ENCODE measurements around the gene CLN5.

Gene CLN5

DNA sequence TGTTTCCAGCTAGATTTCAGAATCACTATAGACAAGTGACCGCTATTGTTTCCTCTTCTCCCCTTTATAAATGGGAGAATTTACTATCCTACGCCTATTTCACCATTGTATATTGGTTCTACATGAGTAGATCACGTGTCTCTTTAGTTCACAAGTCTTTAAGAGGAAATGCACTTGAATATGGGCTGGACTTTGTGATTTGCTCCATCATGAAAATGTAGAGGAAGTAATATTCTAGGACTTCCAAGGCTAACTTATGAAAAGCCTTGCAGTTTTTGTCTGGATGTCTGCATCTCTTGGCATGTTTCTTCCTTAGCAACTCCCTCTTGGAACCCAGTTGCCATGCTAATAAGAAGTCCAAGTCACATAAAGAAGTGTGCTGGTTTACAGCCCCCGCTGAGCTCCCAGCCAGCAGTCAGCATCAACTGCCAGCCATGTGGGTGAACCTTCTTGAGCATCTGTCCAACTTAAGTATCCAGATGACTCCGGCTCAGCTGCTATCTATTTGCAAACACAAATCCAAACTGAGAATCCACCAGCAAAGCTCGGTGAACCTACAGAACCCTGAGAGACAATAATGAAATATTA is 39.9 kb downstream of the CLN5 start:
- Histone ChIP-seq H3K9me3 (ENCODE audit: control insufficient read depth in 2 of 2, low read length in 2 of 2) (no peaks in the 10 kb centered on the region), H3K36me3 (ENCODE audit: control insufficient read depth in 2 of 2, insufficient read depth in 2 of 2, low read length in 2 of 2) (no peaks in the 10 kb centered on the region), H3K4me1 (ENCODE audit: control insufficient read depth in 2 of 2, insufficient read depth in 2 of 2, low read length in 2 of 2) (peaks cover 0 to 4% of the 10 kb centered on the region in 2 donors), H3K4me3 (ENCODE audit: low read length in 2 of 2) (no peak overlapping the region), H3K27me3 (ENCODE audit: control insufficient read depth in 2 of 2, insufficient read depth in 2 of 2, low read length in 2 of 2) (no peaks in the 10 kb centered on the region), H3K27ac (ENCODE audit: low read depth in 2 of 2, low read length in 2 of 2) (no peak overlapping the region), H3K9ac (ENCODE audit: low read depth in 1 of 2, low read length in 2 of 2) (no peak overlapping the region)

DNA sequence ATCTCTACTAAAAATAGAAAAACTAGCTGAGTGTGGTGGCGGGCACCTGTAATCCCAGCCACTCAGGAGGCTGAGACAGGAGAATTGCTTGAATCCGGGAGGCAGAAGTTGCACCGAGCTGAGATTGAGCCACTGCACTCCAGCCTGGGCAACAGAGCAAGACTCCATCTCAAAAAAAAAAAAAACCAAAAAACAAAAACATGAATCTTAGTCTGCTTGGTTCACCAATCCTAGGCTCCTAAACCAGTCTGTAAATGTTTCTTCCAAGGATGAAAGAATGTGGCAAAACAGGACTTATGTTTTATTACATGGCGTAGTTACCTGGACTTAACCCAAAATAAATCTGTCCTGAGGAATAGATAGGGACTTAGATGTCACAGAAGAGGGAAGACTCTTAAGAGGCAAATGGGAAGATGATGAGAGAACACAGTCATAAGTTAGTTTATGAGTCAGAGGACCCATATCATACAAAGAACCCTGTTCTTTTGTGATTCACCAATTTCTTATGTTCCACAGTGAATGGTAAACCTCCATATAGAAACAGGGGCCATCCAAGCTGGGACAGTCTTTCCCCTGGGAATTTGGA is 41.9 kb downstream of the CLN5 start:
- Histone ChIP-seq H3K4me3 (ENCODE audit: low read length in 2 of 2) (no peak overlapping the region), H3K36me3 (ENCODE audit: control insufficient read depth in 2 of 2, insufficient read depth in 2 of 2, low read length in 2 of 2) (no peaks in the 10 kb centered on the region), H3K27ac (ENCODE audit: low read depth in 2 of 2, low read length in 2 of 2) (no peak overlapping the region), H3K4me1 (ENCODE audit: control insufficient read depth in 2 of 2, insufficient read depth in 2 of 2, low read length in 2 of 2) (no peaks in the 10 kb centered on the region), H3K9me3 (ENCODE audit: control insufficient read depth in 2 of 2, low read length in 2 of 2) (no peaks in the 10 kb centered on the region), H3K27me3 (ENCODE audit: control insufficient read depth in 2 of 2, insufficient read depth in 2 of 2, low read length in 2 of 2) (no peaks in the 10 kb centered on the region), H3K9ac (ENCODE audit: low read depth in 1 of 2, low read length in 2 of 2) (no peak overlapping the region)

DNA sequence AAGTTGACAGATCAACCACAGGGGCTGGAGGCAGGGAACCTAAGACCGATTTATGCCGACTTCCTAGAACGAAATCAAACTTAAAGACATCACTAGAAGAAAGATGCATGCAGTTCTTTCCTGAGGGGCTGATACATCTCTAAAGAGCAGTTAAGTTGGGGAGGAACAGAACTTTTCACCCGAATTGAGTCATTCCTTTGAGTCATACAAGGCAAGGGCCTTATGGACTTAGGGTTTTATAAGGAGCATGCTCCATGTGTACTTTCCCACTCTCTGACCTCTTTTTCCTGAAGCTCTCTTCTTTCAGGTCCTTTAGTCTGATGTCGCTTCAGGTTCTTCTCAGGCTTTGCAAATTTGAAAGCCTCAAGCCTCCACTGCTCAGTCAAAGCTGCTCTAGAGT is 43.0 kb downstream of the CLN5 start:
- Histone ChIP-seq H3K27me3 (ENCODE audit: control insufficient read depth in 2 of 2, insufficient read depth in 2 of 2, low read length in 2 of 2) (no peaks in the 10 kb centered on the region), H3K4me3 (ENCODE audit: low read length in 2 of 2) (no peak overlapping the region), H3K9me3 (ENCODE audit: control insufficient read depth in 2 of 2, low read length in 2 of 2) (no peaks in the 10 kb centered on the region), H3K27ac (ENCODE audit: low read depth in 2 of 2, low read length in 2 of 2) (no peak overlapping the region), H3K4me1 (ENCODE audit: control insufficient read depth in 2 of 2, insufficient read depth in 2 of 2, low read length in 2 of 2) (no peaks in the 10 kb centered on the region), H3K9ac (ENCODE audit: low read depth in 1 of 2, low read length in 2 of 2) (no peak overlapping the region), H3K36me3 (ENCODE audit: control insufficient read depth in 2 of 2, insufficient read depth in 2 of 2, low read length in 2 of 2) (no peaks in the 10 kb centered on the region)

DNA sequence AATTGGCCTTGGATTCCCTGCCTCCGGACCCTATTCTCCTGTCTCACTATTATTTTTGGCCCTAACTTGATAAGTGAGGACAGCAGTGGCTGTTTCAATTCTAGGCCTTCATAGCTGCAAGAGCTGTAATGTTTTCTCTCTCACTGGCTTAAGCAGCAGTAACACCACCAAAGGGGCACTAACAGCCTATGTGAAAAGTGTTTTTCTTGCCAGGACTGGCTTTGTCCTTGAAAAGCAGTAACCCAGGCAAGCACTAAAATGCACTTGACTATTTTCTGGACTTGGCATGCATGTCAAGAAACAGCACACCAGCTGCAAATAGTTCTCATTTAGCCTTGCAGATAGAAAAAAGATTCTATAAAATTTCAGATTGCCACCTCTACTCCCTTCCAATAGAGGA is 44.4 kb downstream of the CLN5 start:
- no peaks in the 10 kb centered on the region for H3K4me1 ChIP-seq (ENCODE audit: control insufficient read depth in 2 of 2, insufficient read depth in 2 of 2, low read length in 2 of 2)
- no peak overlapping the region for H3K4me3 ChIP-seq (ENCODE audit: low read length in 2 of 2)
- no peaks in the 10 kb centered on the region for H3K9me3 ChIP-seq (ENCODE audit: control insufficient read depth in 2 of 2, low read length in 2 of 2)
- no peak overlapping the region for H3K9ac ChIP-seq (ENCODE audit: low read depth in 1 of 2, low read length in 2 of 2)
- no peaks in the 10 kb centered on the region for H3K36me3 ChIP-seq (ENCODE audit: control insufficient read depth in 2 of 2, insufficient read depth in 2 of 2, low read length in 2 of 2)
- H3K27me3 ChIP-seq (ENCODE audit: control insufficient read depth in 2 of 2, insufficient read depth in 2 of 2, low read length in 2 of 2), result no peaks in the 10 kb centered on the region
- no peak overlapping the region for H3K27ac ChIP-seq (ENCODE audit: low read depth in 2 of 2, low read length in 2 of 2)

GRCh38 chr13:77038907-77039480 is 47.1 kb downstream of the CLN5 start:
- H3K9me3 ChIP-seq (ENCODE audit: control insufficient read depth in 2 of 2, low read length in 2 of 2), result no peaks in the 10 kb centered on the region
- H3K27me3 ChIP-seq (ENCODE audit: control insufficient read depth in 2 of 2, insufficient read depth in 2 of 2, low read length in 2 of 2), result no peaks in the 10 kb centered on the region
- H3K36me3 ChIP-seq (ENCODE audit: control insufficient read depth in 2 of 2, insufficient read depth in 2 of 2, low read length in 2 of 2), result no peaks in the 10 kb centered on the region
- no peaks in the 10 kb centered on the region for H3K4me1 ChIP-seq (ENCODE audit: control insufficient read depth in 2 of 2, insufficient read depth in 2 of 2, low read length in 2 of 2)
- H3K4me3 ChIP-seq (ENCODE audit: low read length in 2 of 2), result no peak overlapping the region
- no peak overlapping the region for H3K27ac ChIP-seq (ENCODE audit: low read depth in 2 of 2, low read length in 2 of 2)
- no peak overlapping the region for H3K9ac ChIP-seq (ENCODE audit: low read depth in 1 of 2, low read length in 2 of 2)

DNA sequence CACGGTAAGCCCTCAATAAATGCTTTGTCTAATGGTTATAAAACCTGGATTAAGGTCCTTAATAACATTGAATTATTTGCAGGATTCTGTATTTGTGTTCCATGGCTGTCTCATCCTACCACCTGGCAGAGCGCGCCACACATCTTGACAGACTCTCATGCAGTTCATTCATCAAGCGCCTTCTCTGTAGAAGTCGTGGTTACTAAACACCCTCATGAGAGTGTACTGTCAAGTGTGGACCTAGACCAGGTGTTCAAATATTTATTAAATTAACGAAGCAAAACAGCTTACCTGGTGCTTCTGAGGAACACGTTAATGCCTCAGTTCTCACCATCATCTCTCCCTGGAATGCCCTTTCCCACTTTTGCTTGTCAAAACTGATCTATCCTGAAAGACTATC is 48.2 kb downstream of the CLN5 start:
- Histone ChIP-seq H3K27me3 (ENCODE audit: control insufficient read depth in 2 of 2, insufficient read depth in 2 of 2, low read length in 2 of 2) (no peaks in the 10 kb centered on the region), H3K27ac (ENCODE audit: low read depth in 2 of 2, low read length in 2 of 2) (no peak overlapping the region), H3K4me1 (ENCODE audit: control insufficient read depth in 2 of 2, insufficient read depth in 2 of 2, low read length in 2 of 2) (no peaks in the 10 kb centered on the region), H3K9me3 (ENCODE audit: control insufficient read depth in 2 of 2, low read length in 2 of 2) (no peaks in the 10 kb centered on the region), H3K9ac (ENCODE audit: low read depth in 1 of 2, low read length in 2 of 2) (no peak overlapping the region), H3K4me3 (ENCODE audit: low read length in 2 of 2) (no peak overlapping the region), H3K36me3 (ENCODE audit: control insufficient read depth in 2 of 2, insufficient read depth in 2 of 2, low read length in 2 of 2) (peaks cover 3 to 4% of the 10 kb centered on the region in 2 donors)

DNA sequence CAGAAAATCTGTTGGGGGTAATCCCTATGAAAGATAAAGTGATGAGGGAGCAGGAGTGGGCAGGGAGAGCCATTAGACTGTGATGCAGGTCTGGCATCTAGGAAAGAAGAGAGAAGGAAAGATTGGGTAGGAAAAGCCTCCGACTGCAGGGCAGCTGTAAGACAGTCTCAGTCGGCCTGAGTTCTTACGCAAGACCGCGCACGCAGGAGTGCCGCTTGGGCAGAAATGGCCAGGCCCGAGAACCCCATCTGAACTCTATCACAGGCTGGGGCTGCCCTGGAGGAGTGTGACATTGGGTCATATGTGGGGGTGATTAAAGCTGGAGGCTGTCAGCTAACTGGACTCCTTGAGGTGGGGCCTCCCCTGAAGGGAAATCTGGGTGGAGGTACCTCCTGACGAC is 49.0 kb downstream of the CLN5 start:
- Histone ChIP-seq H3K27ac (ENCODE audit: low read depth in 2 of 2, low read length in 2 of 2) (no peak overlapping the region), H3K4me1 (ENCODE audit: control insufficient read depth in 2 of 2, insufficient read depth in 2 of 2, low read length in 2 of 2) (no peaks in the 10 kb centered on the region), H3K4me3 (ENCODE audit: low read length in 2 of 2) (no peak overlapping the region), H3K27me3 (ENCODE audit: control insufficient read depth in 2 of 2, insufficient read depth in 2 of 2, low read length in 2 of 2) (no peaks in the 10 kb centered on the region), H3K9me3 (ENCODE audit: control insufficient read depth in 2 of 2, low read length in 2 of 2) (no peaks in the 10 kb centered on the region), H3K36me3 (ENCODE audit: control insufficient read depth in 2 of 2, insufficient read depth in 2 of 2, low read length in 2 of 2) (peaks cover 5 to 6% of the 10 kb centered on the region in 2 donors), H3K9ac (ENCODE audit: low read depth in 1 of 2, low read length in 2 of 2) (no peak overlapping the region)

GRCh38 chr13:77042566-77043177 is 50.8 kb downstream of the CLN5 start:
- Histone ChIP-seq H3K4me3 (ENCODE audit: low read length in 2 of 2) (no peak overlapping the region), H3K27me3 (ENCODE audit: control insufficient read depth in 2 of 2, insufficient read depth in 2 of 2, low read length in 2 of 2) (no peaks in the 10 kb centered on the region), H3K9ac (ENCODE audit: low read depth in 1 of 2, low read length in 2 of 2) (no peak overlapping the region), H3K9me3 (ENCODE audit: control insufficient read depth in 2 of 2, low read length in 2 of 2) (no peaks in the 10 kb centered on the region), H3K4me1 (ENCODE audit: control insufficient read depth in 2 of 2, insufficient read depth in 2 of 2, low read length in 2 of 2) (no peaks in the 10 kb centered on the region), H3K36me3 (ENCODE audit: control insufficient read depth in 2 of 2, insufficient read depth in 2 of 2, low read length in 2 of 2) (peaks cover 5 to 9% of the 10 kb centered on the region in 2 donors), H3K27ac (ENCODE audit: low read depth in 2 of 2, low read length in 2 of 2) (no peak overlapping the region)

DNA sequence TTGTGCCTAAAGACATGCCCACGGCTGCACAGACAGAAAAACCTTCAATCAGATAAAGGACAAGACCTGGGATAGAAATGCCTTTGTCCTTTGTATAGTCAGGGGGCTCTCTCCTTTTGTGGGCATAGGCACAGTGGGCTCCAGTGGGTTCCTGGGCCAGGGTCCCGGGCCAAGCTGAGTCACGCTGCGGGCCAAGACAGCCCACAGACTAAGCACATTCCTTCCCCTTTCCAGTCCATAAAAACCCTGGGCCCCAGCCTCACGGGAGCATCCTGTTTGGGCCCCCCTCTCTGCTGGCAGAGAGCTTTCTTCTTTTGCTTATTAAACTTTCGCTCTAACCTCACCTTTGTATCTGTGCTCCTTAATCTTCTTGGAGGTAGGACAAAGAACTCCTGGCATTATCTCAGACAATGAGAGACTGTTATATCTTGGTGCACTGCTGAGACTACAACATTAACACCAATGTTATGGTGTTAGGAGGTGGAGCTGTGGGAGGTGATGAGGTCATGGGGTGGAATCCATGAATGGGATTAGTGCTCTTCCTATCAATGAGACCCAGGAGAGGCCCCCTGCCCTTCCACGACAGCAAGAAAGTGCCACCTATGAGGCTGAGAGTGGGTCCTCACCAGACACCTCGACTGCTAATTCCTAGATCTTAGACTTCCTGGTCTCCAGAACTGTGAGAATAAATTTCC is 55.9 kb downstream of the CLN5 start:
- peaks cover 12 to 37% of the 10 kb centered on the region in 2 donors for H3K36me3 ChIP-seq (ENCODE audit: control insufficient read depth in 2 of 2, insufficient read depth in 2 of 2, low read length in 2 of 2)
- H3K4me3 ChIP-seq (ENCODE audit: low read length in 2 of 2), result no peak overlapping the region
- no peaks in the 10 kb centered on the region for H3K4me1 ChIP-seq (ENCODE audit: control insufficient read depth in 2 of 2, insufficient read depth in 2 of 2, low read length in 2 of 2)

GRCh38 chr13:77048681-77049080 is 56.8 kb downstream of the CLN5 start:
- H3K27me3 ChIP-seq (ENCODE audit: control insufficient read depth in 2 of 2, insufficient read depth in 2 of 2, low read length in 2 of 2), result no peaks in the 10 kb centered on the region
- no peaks in the 10 kb centered on the region for H3K9me3 ChIP-seq (ENCODE audit: control insufficient read depth in 2 of 2, low read length in 2 of 2)
- H3K27ac ChIP-seq (ENCODE audit: low read depth in 2 of 2, low read length in 2 of 2), result no peak overlapping the region
- H3K9ac ChIP-seq (ENCODE audit: low read depth in 1 of 2, low read length in 2 of 2), result no peak overlapping the region
- H3K4me3 ChIP-seq (ENCODE audit: low read length in 2 of 2), result no peak overlapping the region
- H3K4me1 ChIP-seq (ENCODE audit: control insufficient read depth in 2 of 2, insufficient read depth in 2 of 2, low read length in 2 of 2), result no peaks in the 10 kb centered on the region
- peaks cover 16 to 38% of the 10 kb centered on the region in 2 donors for H3K36me3 ChIP-seq (ENCODE audit: control insufficient read depth in 2 of 2, insufficient read depth in 2 of 2, low read length in 2 of 2)

More for the DNA sequence above, 55.9 kb downstream of the CLN5 start:
- Histone ChIP-seq H3K27me3 (ENCODE audit: control insufficient read depth in 2 of 2, insufficient read depth in 2 of 2, low read length in 2 of 2) (no peaks in the 10 kb centered on the region), H3K27ac (ENCODE audit: low read depth in 2 of 2, low read length in 2 of 2) (no peak overlapping the region), H3K9ac (ENCODE audit: low read depth in 1 of 2, low read length in 2 of 2) (no peak overlapping the region), H3K9me3 (ENCODE audit: control insufficient read depth in 2 of 2, low read length in 2 of 2) (no peaks in the 10 kb centered on the region)
